RPMI8226 (cell line): ENCODE data around the gene LY9.

Experiments
- DNase-seq: peaks from one replicate; pipeline ENCODE4 v3.0.0-alpha.2; 2015

Gene LY9

GRCh38 chr1:160806784-160807183 lies 10.8 kb downstream of the LY9 start:
- DNase-seq = no peak

- no peak for DNase-seq
Measured at GRCh38 chr1:160807247-160807646, 11.3 kb downstream of the LY9 start.

GRCh38 chr1:160807738-160808137 lies 11.8 kb downstream of the LY9 start:
- no peak for DNase-seq

DNA sequence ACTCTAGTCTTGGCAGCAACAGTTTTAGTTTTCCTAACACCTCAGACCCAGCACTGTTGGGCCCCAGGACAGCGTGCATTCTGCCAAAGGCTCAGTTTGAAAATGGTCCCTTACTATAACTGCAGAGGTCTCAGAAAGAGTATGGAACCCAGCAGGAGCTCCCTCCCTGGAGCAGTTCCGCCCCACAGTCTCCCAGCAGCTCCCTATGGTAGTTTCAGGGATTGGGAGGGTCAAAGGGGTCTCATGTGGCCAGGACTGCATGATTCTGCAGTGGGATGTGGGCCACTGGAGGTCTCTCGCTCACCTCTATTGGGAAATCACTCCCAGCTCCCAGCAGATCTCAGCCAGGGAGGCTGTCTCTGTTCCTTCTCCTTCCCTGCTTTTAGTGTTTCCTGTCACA lies 12.3 kb downstream of the LY9 start:
- no peak for DNase-seq

DNA sequence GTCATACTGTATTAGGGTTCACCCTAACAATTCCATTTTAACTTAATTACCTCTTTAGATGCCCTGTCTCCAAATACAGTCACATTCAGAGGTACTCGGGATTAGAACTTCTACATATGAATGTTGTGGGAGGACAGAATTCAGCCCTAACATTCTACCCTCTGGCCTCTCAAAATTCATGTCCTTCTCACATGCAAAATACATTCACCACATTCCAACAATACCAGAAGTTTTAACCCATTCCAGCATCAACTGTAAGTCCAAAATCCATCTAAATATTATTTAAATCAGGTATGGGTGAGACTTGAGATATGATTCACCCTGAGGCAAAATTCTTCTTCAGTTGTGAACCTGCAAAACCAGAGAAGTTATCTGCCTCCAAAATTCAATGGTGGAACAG lies 14.5 kb downstream of the LY9 start:
- no peak for DNase-seq

DNA sequence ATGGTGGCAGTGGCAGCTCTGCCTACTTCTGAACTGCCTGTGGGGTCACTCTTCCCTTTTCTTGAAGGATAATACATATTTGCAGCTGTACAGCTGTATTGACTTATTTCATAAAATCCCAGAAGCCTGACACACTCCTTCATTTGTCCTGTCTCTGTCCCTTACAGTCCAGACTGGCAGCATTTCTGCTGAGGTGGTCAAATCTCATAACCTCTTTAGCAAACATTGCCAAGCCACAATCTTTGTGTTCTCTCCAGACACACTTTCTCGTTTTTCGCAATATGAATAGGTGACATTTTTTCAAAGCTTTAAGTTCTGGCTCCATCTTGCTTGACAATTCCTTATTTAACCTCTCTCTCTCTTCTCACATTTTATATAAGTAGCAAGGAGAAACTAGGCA lies 15.2 kb downstream of the LY9 start:
- peak; percentile 52 for DNase-seq

DNA sequence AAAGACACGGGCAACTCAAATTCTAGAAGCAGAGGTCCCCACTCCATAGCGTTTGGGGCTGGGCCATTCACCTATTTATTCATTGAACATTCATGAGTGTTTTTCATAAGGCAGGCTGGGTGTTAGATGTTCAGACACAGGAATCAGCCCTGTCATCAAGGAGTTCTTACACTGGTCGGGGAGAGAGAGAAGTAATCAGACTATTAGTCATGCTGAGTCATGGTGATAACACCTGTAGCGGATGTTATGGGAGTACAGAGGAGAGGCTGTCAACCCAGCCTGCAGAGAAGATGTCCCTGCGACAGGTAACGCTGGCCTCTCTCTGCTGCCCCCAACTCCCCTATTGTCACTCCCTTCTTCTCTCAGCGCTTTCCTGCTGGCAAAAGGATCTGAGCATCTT lies 17.2 kb downstream of the LY9 start:
- no peak for DNase-seq

DNA sequence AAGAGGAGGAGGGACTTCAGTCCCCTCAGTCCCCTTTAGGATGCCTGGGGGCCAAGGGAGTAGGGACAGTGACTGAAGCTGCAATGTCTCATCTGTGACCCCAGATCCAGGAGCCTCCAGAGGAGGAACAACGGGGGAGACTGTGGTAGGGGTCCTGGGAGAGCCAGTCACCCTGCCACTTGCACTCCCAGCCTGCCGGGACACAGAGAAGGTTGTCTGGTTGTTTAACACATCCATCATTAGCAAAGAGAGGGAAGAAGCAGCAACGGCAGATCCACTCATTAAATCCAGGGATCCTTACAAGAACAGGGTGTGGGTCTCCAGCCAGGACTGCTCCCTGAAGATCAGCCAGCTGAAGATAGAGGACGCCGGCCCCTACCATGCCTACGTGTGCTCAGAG lies 18.3 kb downstream of the LY9 start:
- DNase-seq = no peak

GRCh38 chr1:160814856-160815255 lies 18.9 kb downstream of the LY9 start:
- no peak for DNase-seq

GRCh38 chr1:160818207-160818937 lies 22.4 kb downstream of the LY9 start:
- no peak for DNase-seq

- no peak for DNase-seq
Measured at GRCh38 chr1:160819186-160819585, 23.2 kb downstream of the LY9 start.

DNA sequence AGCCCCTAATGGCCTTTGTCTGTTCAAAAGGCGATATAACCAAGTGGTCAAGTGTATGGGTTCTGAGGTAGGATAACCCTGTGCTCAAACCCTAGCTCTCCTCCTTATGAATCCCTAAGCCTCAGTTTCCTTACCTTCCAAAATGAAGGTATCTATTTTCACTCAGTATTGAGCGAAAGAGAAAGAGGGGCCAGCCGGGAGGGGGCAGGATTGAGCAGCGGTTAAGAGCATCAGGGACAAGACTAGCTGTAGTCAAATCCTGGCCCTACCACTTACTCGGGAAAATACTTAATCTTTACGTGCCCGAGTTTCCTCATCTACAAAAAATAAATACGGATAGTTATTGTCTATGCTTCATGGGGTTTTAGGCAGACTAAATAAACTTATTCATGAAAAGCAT lies 25.7 kb downstream of the LY9 start:
- DNase-seq = no peak

- no peak for DNase-seq
Measured at GRCh38 chr1:160823296-160823695, 27.3 kb downstream of the LY9 start.

GRCh38 chr1:160826546-160826945 lies 30.6 kb downstream of the LY9 start:
- no peak for DNase-seq

DNA sequence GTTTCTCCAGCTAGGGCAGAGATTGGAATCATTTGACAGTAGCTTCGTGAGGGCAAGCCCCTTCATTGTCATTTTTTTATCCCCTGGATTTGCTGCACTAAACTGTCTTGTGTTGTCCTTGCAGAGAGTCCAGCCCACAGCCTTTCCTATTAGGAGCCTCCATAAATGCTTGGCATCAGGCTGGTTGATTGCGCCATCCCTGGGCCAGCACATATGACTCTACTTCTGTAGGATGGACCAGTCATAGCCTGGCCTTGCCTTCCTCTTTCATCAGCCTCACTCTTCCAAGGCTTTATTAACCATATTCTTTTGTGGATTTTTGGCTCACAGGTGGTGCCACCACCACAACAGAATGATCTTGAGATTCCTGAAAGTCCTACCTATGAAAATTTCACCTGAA lies 31.4 kb downstream of the LY9 start:
- no peak for DNase-seq

- no peak for DNase-seq
Measured at GRCh38 chr1:160829766-160830165, 33.8 kb downstream of the LY9 start.

GRCh38 chr1:160830321-160831153 lies 34.6 kb downstream of the LY9 start:
- DNase-seq = peak; percentile 88

DNA sequence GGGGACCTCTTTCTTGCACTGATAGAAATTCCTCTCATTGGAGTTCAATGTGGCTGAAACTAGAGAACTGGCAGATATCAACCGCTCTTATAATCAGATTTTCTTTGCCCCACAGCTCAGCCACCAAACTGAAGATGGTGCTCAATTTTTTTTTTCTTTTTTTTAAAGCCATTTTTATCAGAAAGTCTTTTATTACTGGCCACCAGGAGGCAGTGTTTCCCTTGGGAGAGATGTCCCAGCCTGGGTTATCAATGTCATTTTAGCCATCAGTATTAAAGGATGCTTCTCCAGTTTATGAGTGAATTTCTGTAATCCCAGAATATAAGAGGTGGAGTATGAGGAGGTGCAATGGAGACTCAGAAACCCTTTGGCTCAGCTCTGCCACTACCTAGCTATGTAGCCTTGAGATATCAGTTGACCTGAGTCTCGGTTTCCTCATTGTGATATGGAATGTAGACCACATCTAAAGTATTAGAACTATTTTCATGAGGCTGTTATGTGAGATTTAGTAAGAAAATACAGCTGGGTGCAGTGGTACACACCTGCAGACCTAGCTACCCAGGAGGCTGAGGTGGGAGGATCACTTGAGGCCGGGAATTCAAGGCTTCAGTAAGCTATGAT lies 39.1 kb downstream of the LY9 start:
- peak; percentile 48 for DNase-seq

- DNase-seq = no peak
Measured at GRCh38 chr1:160835751-160836150, 39.8 kb downstream of the LY9 start.

DNA sequence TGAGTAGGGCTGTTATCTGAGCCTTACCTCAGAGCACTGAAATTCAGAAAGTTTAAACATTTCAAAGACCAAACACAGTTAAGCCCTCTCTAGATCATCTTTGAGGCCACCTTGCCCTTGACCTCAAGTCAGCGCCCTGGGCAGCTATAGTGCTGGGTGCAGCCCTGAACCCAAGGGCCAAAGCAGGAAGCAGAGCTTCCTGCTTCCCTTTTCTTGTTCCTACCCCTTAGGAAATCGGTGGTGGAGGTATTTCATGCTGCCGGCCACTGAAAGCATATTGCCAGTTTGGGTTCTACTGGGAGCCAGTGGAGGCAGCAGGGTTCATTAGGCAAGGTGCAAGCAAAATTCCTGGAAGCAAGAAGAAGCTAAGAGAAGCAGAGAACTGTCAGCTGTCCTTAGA lies 40.6 kb downstream of the LY9 start:
- DNase-seq = no peak

DNA sequence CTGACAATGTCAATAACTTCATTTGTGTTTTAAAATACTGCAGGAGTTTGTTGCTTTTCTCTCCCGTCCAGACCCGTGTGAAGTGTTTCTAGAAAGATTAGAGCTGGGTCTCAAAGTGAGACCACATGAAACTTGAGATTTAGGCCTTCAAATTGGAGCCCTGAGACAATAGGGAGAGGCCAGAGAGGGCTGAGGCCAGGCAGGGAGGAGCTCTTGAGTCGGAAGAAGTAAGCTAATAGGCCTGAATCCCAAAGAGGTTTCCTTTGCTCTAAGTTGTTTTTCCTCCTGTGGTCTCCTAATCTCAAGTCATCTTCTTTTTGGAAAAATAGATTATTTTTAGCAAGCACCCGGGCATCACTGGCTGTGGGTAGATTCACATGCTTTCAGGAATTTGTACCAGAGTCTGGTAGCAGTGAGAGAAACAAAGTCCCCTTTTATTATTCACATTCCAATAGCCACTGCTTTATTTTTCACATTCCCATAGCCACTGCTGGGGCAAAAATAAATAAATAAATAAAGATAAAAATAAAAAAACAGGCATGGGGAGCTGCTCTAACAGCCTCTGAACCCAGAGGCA lies 41.1 kb downstream of the LY9 start:
- DNase-seq = no peak

- DNase-seq = peak; percentile 45
Measured at GRCh38 chr1:160837558-160838205, 41.7 kb downstream of the LY9 start.

- DNase-seq = no peak
Measured at GRCh38 chr1:160838888-160839287, 42.9 kb downstream of the LY9 start.
